ENCODE results near the gene LSM7. TPM values are rescaled to one million over a fixed set of nuclear protein-coding genes. Genes with fewer than 3 reads are reported as not detected.

Gene LSM7
- total and polyA plus RNA-seq, 8 donors: 59.3 to 104 (median 96.0) TPM

- Histone ChIP-seq H3K27me3 (no peaks in the 10 kb centered on the region), H3K27ac (no peak overlapping the region), H3K4me1 (no peaks in the 10 kb centered on the region), H3K4me3 (no peak overlapping the region), H3K36me3 (peaks cover 0 to 52% of the 10 kb centered on the region in 2 donors), H3K9me3 (no peaks in the 10 kb centered on the region)
- intact Hi-C loops (cut with DNase I): no loop called here
- TF ChIP-seq CTCF (IDR thresholded peaks at IDR 0.05): no peak
- no peak for ATAC-seq
- peak in 1 of 4 donors; percentile 71 for DNase-seq
Measured at GRCh38 chr19:2338751-2339643, 10.6 kb upstream of the LSM7 start.

GRCh38 chr19:2338055-2338615, 9.7 kb upstream of the LSM7 start:
- no peak for ATAC-seq
- peaks cover 0 to 52% of the 10 kb centered on the region in 2 donors for H3K36me3 ChIP-seq
- intact Hi-C loops (cut with DNase I): no loop called here
- TF ChIP-seq CTCF (IDR thresholded peaks at IDR 0.05): no peak
- H3K9me3 ChIP-seq: no peaks in the 10 kb centered on the region
- no peak overlapping the region for H3K27ac ChIP-seq
- peaks cover 4 to 7% of the 10 kb centered on the region in 2 donors for H3K4me1 ChIP-seq
- no peaks in the 10 kb centered on the region for H3K27me3 ChIP-seq
- H3K4me3 ChIP-seq: no peak overlapping the region
- DNase-seq: peak in 1 of 4 donors; percentile 64

DNA sequence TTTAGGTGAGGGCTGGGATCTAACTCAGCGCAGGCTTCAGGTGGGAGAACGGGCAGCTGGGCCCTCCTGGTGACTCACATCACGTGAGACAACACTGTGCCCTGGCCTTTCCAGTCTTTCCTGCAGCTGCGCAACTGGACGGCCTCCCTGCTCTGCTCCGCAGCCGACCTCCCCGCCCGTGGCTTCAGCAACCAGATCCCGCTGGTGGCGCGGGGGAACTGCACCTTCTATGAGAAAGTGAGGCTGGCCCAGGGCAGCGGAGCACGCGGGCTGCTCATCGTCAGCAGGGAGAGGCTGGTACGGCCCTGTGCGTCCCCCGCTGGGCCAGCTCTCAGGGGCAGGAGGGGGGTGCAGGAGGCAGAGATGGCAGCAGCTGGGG, 8.9 kb upstream of the LSM7 start:
- no peak for ATAC-seq
- H3K27ac ChIP-seq: no peak overlapping the region
- no peaks in the 10 kb centered on the region for H3K27me3 ChIP-seq
- H3K4me3 ChIP-seq: no peak overlapping the region
- peaks cover 4 to 13% of the 10 kb centered on the region in 2 donors for H3K4me1 ChIP-seq
- H3K9me3 ChIP-seq: no peaks in the 10 kb centered on the region
- peaks cover 0 to 46% of the 10 kb centered on the region in 2 donors for H3K36me3 ChIP-seq
- peak in 2 of 4 donors; percentile 65 to 77 for DNase-seq
- no peak for TF ChIP-seq CTCF (IDR thresholded peaks at IDR 0.05)
- intact Hi-C loops (cut with DNase I): no loop called here

DNA sequence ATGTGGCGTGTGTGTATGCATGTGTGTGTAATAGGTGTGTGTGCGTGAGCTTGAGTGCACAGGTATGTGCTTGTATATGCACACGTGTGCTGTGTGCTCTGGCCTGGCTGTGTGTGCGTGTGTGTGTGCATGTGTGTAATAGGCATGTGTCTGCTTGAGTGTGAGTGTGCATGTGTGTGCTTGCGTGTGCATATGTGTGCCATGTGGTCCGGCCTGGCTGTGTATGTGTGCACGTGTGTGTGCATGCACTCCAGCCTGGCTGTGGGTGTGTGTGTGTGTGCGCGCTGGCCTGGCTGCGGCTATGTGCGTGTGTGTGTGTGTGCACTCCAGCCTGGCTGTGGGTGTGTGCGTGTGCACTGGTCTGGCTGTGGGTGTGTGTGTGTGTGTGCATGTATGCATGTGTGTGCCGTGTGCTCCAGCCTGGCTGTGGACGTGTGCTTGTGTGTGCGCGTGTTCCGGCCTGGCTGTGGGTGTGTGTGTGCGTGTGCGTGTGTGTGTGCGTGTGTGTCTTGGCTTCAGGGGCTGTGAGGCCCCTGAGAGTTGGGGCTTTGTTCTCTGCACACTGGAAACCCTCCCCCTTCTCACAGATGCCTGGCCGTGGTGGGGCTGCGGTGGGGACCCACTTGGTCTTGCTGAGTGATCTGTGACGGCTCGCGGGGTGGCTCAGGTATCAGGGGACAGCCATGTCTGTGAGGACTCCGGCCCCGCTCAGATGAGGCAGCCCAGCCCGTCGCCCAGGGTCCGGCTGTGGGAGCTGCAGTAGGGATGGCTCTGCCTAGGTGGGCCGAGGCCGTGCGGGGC, 8.3 kb upstream of the LSM7 start:
- no peak for ATAC-seq
- no peak overlapping the region for H3K27ac ChIP-seq

More for the DNA sequence above, 8.3 kb upstream of the LSM7 start:
- Histone ChIP-seq H3K4me3 (no peak overlapping the region), H3K27me3 (no peaks in the 10 kb centered on the region), H3K9me3 (no peaks in the 10 kb centered on the region), H3K36me3 (peaks cover 0 to 41% of the 10 kb centered on the region in 2 donors), H3K4me1 (peaks cover 4 to 19% of the 10 kb centered on the region in 2 donors)
- no peak for DNase-seq
- no peak for TF ChIP-seq CTCF (IDR thresholded peaks at IDR 0.05)
- intact Hi-C loops (cut with DNase I): no loop called here

Data from left lung (tissue), 10 donors.